ENCODE data around the gene PCED1A.

PCED1A gene

DNA sequence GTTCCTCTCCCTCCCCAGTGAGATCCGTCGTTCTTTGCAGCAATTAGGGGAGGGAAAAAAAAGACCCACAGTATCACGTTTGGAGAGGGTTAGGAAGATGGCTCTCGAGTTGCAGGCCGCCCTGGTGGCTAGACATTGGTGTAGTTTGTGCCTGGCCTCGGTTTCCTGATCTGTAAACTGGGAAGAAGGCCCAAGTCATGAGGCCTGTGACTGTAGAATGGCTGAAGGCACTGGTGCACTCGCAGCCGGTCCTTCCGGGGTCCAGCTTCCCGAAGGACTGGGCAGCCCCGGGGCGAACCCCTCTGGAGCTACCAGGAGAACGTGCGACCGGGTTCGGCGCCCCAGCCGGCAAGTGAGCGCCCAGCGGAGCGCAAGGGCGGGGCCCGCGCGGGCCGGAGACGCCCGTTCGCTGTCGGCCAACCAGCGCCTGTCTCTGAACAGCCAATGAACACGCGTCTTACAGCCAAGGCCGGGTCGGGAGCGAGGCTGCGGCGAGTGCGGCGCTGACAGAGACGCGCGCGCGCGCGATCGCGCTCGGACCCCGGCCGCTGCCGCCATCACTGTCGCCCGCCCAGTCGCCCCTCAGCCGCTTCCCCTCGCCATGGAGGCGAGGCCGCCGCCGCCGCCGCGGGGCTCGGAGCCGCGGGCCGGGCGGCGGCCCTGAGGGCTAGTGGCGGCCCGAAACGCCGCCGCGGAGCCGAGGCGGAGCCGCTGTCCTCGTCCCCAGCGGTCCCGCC is 32.7 kb upstream of the PCED1A start, which contains the start of gene PTPRA:
TSS of gene PTPRA (plus strand) at position 472 of the 737 bp plus-strand sequence. CDS start 90,797 bp downstream, outside the sequence.
- DNase-seq (ENCODE audit: low spot score in 2 of 2) = peak; percentile 91 to 94
- Histone ChIP-seq H3K4me1 (peaks cover 19% of the 10 kb centered on the region), H3K4me3 (peak within 1 kb of the TSS; percentile 73), H3K36me3 (replicated peaks) (0 out of 2 replicates have a peak, but pooled peaks cover 5% of the 10 kb centered on the region), H3K27me3 (ENCODE audit: low read depth) (no peaks in the 10 kb centered on the region), H3K9me3 (no peaks in the 10 kb centered on the region)
- in situ Hi-C loops (cut with MboI; ENCODE audit: low sequenced_read_pairs) = no loop called here

DNA sequence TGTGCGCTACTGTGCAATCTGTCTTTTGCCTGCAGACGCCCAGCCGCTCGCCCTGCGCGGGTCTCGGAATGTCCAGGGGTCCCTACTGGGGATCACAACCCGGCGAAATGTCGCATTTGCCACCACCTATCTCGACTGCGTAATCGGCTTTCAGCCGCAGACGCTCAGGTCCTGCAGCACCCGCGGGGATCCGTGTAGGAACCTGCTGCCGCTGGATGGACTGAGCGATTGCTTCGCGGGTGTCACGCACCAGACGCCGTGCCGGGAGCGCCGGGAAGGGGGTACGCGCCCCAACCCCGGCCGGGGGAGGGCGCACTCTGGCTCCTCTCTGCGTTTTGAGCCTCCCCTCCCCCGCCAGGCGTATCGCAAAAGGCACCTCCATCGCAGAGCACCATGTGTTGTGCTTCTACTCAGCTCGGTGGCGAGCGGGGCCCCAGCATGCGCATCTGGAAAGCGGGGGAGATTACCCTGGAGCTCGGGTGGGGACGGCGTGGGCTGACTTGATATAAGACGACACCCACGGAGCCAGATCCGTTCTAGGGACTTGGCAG is 32.1 kb upstream of the PCED1A start:
- H3K4me3 ChIP-seq = peak overlapping the region; percentile 73
- DNase-seq (ENCODE audit: low spot score in 2 of 2) = peak; percentile 27 to 78
- H3K9me3 ChIP-seq = no peaks in the 10 kb centered on the region
- H3K27me3 ChIP-seq (ENCODE audit: low read depth) = no peaks in the 10 kb centered on the region
- H3K4me1 ChIP-seq = peaks cover 19% of the 10 kb centered on the region
- in situ Hi-C loops (cut with MboI; ENCODE audit: low sequenced_read_pairs) = no loop called here
- H3K36me3 ChIP-seq (replicated peaks) = 0 out of 2 replicates have a peak, but pooled peaks cover 3% of the 10 kb centered on the region

DNA sequence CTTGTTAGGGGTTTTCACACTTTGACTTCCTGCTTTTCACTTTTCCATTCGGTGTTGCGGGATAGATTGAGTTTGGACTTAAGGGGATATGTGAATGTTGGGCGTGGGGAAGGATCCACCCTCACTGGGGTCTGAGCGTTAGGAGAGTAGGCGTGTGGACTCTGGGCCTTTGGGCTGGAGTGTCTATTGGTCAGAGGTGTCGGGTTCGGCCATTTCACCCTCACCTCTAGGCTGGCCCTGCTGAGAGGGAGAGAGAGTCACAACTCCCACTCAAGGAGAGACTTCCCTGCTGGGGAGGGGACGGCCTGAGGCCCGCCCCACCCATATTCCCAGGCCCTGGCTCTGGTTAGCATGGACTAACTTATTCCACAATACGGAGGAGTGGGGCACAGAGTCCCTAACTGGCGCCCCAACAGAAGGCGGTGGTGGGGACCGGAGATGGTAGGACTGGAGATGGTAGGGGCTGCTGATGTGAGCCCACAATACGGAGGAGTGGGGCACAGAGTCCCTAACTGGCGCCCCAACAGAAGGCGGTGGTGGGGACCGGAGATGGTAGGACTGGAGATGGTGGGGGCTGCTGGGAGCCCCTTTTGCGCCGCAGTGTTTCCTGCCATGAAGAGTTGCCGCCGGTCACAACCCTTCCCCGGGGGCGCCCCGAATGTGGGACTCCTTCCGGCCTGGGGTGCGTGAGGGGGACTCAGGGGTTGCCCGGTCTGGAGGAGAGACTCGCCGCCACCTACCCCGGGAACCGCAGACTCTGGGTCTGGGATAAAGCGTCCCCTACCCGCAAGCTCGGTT is 31.4 kb upstream of the PCED1A start:
- H3K4me1 ChIP-seq = peaks cover 19% of the 10 kb centered on the region
- H3K27me3 ChIP-seq (ENCODE audit: low read depth) = no peaks in the 10 kb centered on the region
- H3K36me3 ChIP-seq (replicated peaks) = no peaks in the 10 kb centered on the region
- no peaks in the 10 kb centered on the region for H3K9me3 ChIP-seq
- H3K4me3 ChIP-seq = peak overlapping the region; percentile 73
- no peak for DNase-seq (ENCODE audit: low spot score in 2 of 2)
- in situ Hi-C loops (cut with MboI; ENCODE audit: low sequenced_read_pairs) = no loop called here

DNA sequence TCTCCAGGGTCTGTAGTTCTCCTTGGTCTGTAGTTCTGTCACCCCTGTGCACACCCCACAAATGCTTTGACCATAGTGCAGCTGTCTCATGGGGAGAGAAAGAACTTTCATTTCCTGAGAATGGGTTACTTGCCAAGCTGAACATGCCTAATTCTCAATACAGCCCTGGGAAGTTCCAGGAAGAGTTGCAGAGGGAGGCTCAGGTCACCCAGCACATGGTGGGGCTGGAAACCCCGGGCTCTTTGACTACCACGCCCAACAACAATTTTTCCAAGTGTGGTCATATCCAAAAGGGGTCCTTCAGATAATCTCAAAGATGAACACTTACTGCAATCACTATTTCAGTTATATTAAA is 30.6 kb upstream of the PCED1A start:
- no peaks in the 10 kb centered on the region for H3K36me3 ChIP-seq (replicated peaks)
- DNase-seq (ENCODE audit: low spot score in 2 of 2) = no peak
- no peaks in the 10 kb centered on the region for H3K27me3 ChIP-seq (ENCODE audit: low read depth)
- no peaks in the 10 kb centered on the region for H3K9me3 ChIP-seq
- H3K4me3 ChIP-seq = no peak overlapping the region
- H3K4me1 ChIP-seq = peaks cover 19% of the 10 kb centered on the region
- in situ Hi-C loops (cut with MboI; ENCODE audit: low sequenced_read_pairs) = no loop called here

DNA sequence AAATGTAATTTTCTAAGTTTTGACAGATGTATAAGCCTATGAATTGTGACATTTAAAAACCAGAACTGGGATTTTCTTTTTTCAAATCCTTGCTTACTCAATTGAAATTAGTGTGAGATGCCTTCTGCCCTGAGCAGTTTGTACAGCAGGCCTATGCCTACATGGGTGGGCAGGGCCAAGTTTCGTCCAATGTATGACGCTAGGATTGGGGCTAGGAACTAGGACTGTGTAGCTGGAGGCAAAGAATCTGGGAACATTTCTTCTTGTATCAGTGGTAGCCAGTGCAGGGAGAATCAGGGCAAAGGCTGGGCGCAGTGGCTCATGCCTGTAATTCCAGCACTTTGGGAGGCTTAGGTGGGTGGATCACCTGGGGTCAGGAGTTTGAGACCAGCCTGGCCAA is 28.9 kb upstream of the PCED1A start:
- in situ Hi-C loops (cut with MboI; ENCODE audit: low sequenced_read_pairs) = no loop called here
- Histone ChIP-seq H3K36me3 (replicated peaks) (no peaks in the 10 kb centered on the region; the same call in 1 of the 2 replicates), H3K4me3 (no peak overlapping the region)

DNA sequence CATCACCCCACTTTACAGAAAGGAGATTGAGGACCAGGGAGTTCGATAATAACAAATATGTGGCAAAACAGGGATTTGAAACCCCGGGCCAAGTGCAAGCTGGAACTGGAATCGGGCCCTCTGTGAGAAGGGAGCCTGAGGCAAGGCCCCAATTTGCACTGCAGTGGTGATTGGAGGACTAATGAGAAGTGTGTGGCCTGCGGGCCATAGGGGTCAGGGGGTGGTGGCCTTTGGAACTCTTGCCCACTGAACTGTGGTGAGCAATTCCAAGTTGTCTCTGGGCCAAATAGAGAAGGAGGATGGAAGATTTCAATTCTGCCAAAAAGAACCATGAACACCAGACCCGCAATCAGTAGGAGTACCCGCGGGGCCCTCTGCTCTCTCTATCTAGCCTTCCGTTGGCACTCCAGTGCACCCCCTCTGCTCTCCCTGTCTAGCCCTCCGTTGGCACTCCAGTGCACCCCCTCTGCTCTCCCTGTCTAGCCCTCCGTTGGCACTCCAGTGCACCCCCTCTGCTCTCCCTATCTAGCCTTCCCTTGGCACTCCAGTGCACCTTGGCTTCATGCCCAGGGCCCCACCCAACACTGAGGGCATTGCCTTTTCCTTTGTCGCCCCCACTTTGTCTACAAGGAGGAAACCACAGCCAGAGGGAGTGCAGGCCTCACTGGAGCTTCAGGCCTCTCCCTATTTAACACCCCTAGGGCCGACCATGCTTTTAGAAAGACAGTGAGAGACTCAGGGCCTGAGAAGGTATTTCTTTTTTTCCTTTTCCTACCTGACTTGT is 26.8 kb upstream of the PCED1A start:
- H3K9me3 ChIP-seq = no peaks in the 10 kb centered on the region
- in situ Hi-C loops (cut with MboI; ENCODE audit: low sequenced_read_pairs) = no loop called here
- peaks cover 6% of the 10 kb centered on the region for H3K4me1 ChIP-seq
- no peaks in the 10 kb centered on the region for H3K27me3 ChIP-seq (ENCODE audit: low read depth)
- no peak for DNase-seq (ENCODE audit: low spot score in 2 of 2)
- no peak overlapping the region for H3K4me3 ChIP-seq
- no peaks in the 10 kb centered on the region; the same call in 1 of the 2 replicates for H3K36me3 ChIP-seq (replicated peaks)

More for the DNA sequence above, 28.9 kb upstream of the PCED1A start:
- H3K9me3 ChIP-seq = no peaks in the 10 kb centered on the region
- DNase-seq (ENCODE audit: low spot score in 2 of 2) = no peak
- peaks cover 14% of the 10 kb centered on the region for H3K4me1 ChIP-seq
- no peaks in the 10 kb centered on the region for H3K27me3 ChIP-seq (ENCODE audit: low read depth)

DNA sequence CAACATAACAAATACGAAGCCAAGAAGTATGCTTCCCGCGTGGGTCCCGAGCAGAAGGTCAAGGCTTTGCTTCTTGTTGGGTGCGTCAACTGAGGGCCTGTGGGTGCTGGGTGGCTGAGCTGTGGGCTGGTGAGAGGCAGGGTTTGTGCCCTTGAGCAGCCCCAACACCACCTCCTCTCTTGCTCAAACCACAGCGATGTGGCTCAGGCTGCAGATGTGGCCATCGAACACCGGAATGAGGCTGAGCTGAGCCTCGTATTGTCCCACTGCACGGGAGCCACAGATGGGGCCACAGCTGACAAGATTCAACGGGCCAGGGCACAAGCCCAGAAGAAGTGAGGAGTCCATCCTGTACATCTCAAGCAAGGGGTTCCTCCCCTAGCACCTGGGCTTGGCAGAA is 25.8 kb upstream of the PCED1A start:
- no peak overlapping the region for H3K4me3 ChIP-seq
- in situ Hi-C loops (cut with MboI; ENCODE audit: low sequenced_read_pairs) = no loop called here
- DNase-seq (ENCODE audit: low spot score in 2 of 2) = no peak
- peaks cover 4% of the 10 kb centered on the region for H3K4me1 ChIP-seq
- H3K36me3 ChIP-seq (replicated peaks) = no peaks in the 10 kb centered on the region; the same call in none of the 2 replicates
- no peaks in the 10 kb centered on the region for H3K27me3 ChIP-seq (ENCODE audit: low read depth)
- H3K9me3 ChIP-seq = no peaks in the 10 kb centered on the region

DNA sequence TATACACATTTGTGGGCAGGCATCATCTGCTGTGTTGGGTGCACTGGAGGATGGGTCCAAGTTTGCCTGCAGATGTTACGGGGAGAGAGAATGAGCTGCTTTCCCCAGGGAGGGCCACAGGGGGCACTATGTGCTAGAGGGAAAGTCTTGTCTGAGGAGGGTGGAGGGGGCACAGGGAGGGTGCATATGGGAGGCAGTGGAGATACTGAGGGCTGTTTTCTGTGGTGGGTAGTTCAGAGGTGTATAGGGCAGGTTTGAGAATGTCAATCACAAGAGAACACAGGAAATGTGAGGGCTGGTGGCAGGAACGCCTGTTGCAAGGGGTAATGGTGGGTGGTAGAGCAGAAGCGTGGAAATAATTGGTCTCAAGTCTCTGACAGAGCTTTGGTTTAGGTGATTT is 25.2 kb upstream of the PCED1A start:
- DNase-seq (ENCODE audit: low spot score in 2 of 2) = peak in 1 of 2 experiments; percentile 30
- Histone ChIP-seq H3K36me3 (replicated peaks) (no peaks in the 10 kb centered on the region; the same call in none of the 2 replicates), H3K9me3 (no peaks in the 10 kb centered on the region), H3K27me3 (ENCODE audit: low read depth) (no peaks in the 10 kb centered on the region), H3K4me1 (peaks cover 1% of the 10 kb centered on the region), H3K4me3 (no peak overlapping the region)
- in situ Hi-C loops (cut with MboI; ENCODE audit: low sequenced_read_pairs) = no loop called here

DNA sequence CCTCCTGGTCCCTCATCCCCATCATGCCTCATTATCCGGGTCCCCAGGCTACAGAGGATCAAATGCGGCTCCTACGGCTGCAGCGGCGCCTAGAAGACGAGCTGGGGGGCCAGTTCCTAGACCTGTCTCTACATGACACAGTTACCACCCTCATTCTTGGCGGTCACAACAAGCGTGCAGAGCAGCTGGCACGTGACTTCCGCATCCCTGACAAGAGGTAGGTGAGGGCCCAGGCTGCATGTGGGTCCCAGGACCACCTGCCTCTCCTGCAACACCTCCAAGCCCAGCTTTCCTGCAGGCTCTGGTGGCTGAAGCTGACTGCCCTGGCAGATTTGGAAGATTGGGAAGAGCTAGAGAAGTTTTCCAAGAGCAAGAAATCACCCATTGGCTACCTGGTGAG is 24.6 kb upstream of the PCED1A start:
- Histone ChIP-seq H3K4me1 (no peaks in the 10 kb centered on the region), H3K4me3 (no peak overlapping the region), H3K36me3 (replicated peaks) (no peaks in the 10 kb centered on the region; the same call in none of the 2 replicates), H3K9me3 (no peaks in the 10 kb centered on the region), H3K27me3 (ENCODE audit: low read depth) (no peaks in the 10 kb centered on the region)
- no peak for DNase-seq (ENCODE audit: low spot score in 2 of 2)
- in situ Hi-C loops (cut with MboI; ENCODE audit: low sequenced_read_pairs) = no loop called here

DNA sequence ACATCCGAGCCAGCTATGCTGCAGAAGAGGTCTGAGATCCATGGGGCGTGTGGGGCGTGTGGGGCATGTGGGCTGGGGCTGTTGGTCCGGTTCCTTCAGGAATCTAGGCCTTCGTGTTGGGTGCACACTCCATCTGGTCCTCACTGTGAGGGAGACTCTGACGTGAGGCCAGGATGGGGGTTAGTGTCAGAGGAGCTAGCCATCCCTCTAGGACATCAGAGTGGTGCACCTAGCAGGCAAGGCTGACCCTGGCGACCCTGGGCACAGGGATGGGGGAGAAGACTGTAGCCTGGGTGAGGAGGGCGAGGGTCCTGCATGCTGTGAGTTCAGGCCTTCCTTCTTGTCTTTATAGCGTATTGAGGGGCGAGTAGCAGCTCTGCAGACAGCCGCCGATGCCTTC is 24.2 kb upstream of the PCED1A start:
- H3K27me3 ChIP-seq (ENCODE audit: low read depth) = no peaks in the 10 kb centered on the region
- no peaks in the 10 kb centered on the region for H3K9me3 ChIP-seq
- H3K4me3 ChIP-seq = no peak overlapping the region
- H3K4me1 ChIP-seq = no peaks in the 10 kb centered on the region
- DNase-seq (ENCODE audit: low spot score in 2 of 2) = no peak
- in situ Hi-C loops (cut with MboI; ENCODE audit: low sequenced_read_pairs) = no loop called here
- H3K36me3 ChIP-seq (replicated peaks) = no peaks in the 10 kb centered on the region; the same call in none of the 2 replicates

DNA sequence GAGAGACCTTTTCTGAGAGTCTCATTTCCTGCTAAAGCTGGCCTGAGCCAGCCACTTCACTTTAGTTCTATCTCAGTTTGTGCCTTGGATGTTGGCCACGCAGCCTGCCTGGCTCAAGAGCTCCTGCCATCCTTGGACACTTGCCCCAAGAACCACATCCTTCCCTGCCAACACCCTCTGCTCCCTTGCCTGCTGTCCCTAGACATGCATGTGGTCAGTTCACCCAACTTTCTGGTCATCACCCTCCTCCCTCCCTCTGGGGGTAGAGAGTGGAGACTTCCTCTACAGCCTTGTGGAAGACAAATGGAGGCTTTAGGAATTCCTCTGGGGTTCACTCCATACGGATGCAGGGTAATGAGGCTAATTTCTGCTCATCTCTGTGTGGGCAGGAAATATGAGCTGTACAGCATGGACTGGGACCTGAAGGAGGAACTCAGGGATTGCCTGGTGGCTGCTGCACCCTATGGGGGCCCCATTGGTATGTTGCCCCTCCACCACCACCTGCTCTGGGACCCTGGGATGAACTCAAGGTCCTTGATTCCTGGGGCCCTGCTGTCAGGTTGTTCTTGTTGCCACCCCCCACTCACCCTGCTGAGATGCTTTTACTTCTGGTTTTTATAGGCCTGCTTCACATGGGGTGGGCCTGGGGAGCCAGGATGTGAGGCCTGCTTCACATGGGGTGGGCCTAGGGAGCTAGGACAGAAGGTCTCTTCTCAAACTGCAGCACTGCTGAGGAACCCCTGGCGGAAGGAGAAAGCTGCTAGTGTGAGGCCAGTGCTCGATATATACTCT is 19.1 kb upstream of the PCED1A start:
- Histone ChIP-seq H3K4me1 (no peaks in the 10 kb centered on the region), H3K36me3 (replicated peaks) (no peaks in the 10 kb centered on the region; the same call in 1 of the 2 replicates), H3K27me3 (ENCODE audit: low read depth) (no peaks in the 10 kb centered on the region), H3K9me3 (no peaks in the 10 kb centered on the region), H3K4me3 (no peak overlapping the region)
- DNase-seq (ENCODE audit: low spot score in 2 of 2) = no peak
- in situ Hi-C loops (cut with MboI; ENCODE audit: low sequenced_read_pairs) = no loop called here

DNA sequence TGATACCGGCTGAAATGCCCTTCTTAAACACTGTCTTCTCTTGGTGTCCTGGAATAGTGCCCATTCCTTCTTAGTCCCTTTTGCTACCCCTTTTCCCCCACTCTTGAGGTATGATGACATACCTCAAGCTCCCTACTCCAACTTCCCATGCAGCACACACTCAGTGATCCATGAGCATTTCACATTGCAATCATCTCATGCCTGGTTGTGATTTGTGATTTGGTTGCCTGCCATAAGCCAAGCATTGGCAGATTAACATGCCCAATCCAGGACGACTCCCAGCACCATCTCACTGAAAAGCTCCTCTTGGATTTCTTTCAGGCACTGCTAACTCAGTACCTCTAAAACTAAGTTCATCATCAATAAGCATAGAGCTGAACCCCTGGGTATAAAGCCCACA is 18.1 kb upstream of the PCED1A start:
- Histone ChIP-seq H3K9me3 (no peaks in the 10 kb centered on the region), H3K4me3 (no peak overlapping the region), H3K27me3 (ENCODE audit: low read depth) (no peaks in the 10 kb centered on the region), H3K36me3 (replicated peaks) (no peaks in the 10 kb centered on the region; the same call in 1 of the 2 replicates), H3K4me1 (no peaks in the 10 kb centered on the region)
- in situ Hi-C loops (cut with MboI; ENCODE audit: low sequenced_read_pairs) = no loop called here
- DNase-seq (ENCODE audit: low spot score in 2 of 2) = no peak

DNA sequence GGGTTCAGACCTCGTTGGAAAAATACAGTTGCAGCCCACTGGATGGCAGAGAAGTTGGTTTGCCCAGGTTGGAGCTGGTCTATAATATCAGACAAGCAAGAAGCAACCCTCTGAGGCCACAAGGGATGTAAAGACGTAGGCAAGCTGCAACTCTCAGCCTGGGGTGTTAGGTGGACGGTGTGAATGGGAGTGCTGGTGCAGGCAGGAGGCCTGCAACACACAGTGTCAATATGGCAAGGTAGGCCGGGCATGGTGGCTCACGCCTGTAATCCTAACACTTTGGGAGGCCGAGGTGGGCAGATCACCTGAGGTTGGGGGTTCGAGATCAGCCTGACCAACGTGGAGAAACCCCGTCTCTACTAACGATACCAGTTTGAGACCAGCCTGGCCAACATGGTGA is 10.6 kb upstream of the PCED1A start:
- in situ Hi-C loops (cut with MboI; ENCODE audit: low sequenced_read_pairs) = no loop called here
- Histone ChIP-seq H3K27me3 (ENCODE audit: low read depth) (no peaks in the 10 kb centered on the region), H3K4me3 (no peak overlapping the region), H3K9me3 (no peaks in the 10 kb centered on the region), H3K4me1 (no peaks in the 10 kb centered on the region), H3K36me3 (replicated peaks) (no peaks in the 10 kb centered on the region)
- DNase-seq (ENCODE audit: low spot score in 2 of 2) = no peak
